Skeletal muscle tissue (tissue), 4 donors: ENCODE data around the gene ACADSB. TPM values are rescaled to one million over a fixed set of nuclear protein-coding genes. Genes with fewer than 3 reads are reported as not detected.

Experiments
- H3K27ac ChIP-seq: one replicate; pipeline ENCODE4 v1.7.0; 2013; ENCODE audit warnings: mild to moderate bottlenecking, low read depth, low read length, inconsistent platforms
- H3K27me3 ChIP-seq, 3 donors: one replicate each; pipeline ENCODE4 v1.7.0; 2013; ENCODE audit warnings: low read length in 3 of 3; ENCODE audit not compliant: control insufficient read depth in 3 of 3, insufficient read depth in 3 of 3
- H3K36me3 ChIP-seq, 3 donors: one replicate each; pipeline ENCODE4 v1.7.0; 2013; ENCODE audit warnings: low read length in 3 of 3; ENCODE audit not compliant: control insufficient read depth in 3 of 3, insufficient read depth in 3 of 3
- H3K4me1 ChIP-seq, 3 donors: one replicate each; pipeline ENCODE4 v1.7.0; 2013; ENCODE audit warnings: low read length in 3 of 3, mild to moderate bottlenecking in 3 of 3; ENCODE audit not compliant: control insufficient read depth in 3 of 3, insufficient read depth in 3 of 3
- H3K4me3 ChIP-seq, 3 donors: one replicate each; pipeline ENCODE4 v1.7.0; 2013; ENCODE audit warnings: low read length in 3 of 3
- H3K9ac ChIP-seq, 3 donors: one replicate each; pipeline ENCODE4 v1.7.0; 2013; ENCODE audit warnings: low read length in 3 of 3, mild to moderate bottlenecking in 3 of 3, moderate library complexity in 2 of 3, low read depth in 1 of 3
- H3K9me3 ChIP-seq, 3 donors: one replicate each; pipeline ENCODE4 v1.7.0; 2013; ENCODE audit warnings: low read length in 3 of 3; ENCODE audit not compliant: control insufficient read depth in 3 of 3
- total RNA-seq: library from RNA; depleted of rRNA; stranded (reverse); fragments of >200 nt; gene quantifications from one replicate; pipeline ENCODE4 v1.2.3, GENCODE V29; 2014
- donor health status: Osteomylitis.

Gene ACADSB
- total RNA-seq, 1 donor from 2014 or later, result 6.8 TPM

- Histone ChIP-seq H3K4me1 (no peaks in the 10 kb centered on the region), H3K27me3 (no peaks in the 10 kb centered on the region), H3K9me3 (no peaks in the 10 kb centered on the region), H3K27ac (no peak overlapping the region), H3K4me3 (no peak overlapping the region), H3K36me3 (peaks cover 0 to 4% (median 0%) of the 10 kb centered on the region in 3 donors), H3K9ac (no peak overlapping the region)
Observed at GRCh38 chr10:123016228-123016627, 7.4 kb downstream of the ACADSB start.

- no peaks in the 10 kb centered on the region for H3K4me1 ChIP-seq
- no peaks in the 10 kb centered on the region for H3K9me3 ChIP-seq
- H3K36me3 ChIP-seq, result peaks cover 0 to under 1% (median 0%) of the 10 kb centered on the region in 3 donors
- H3K27ac ChIP-seq, result no peak overlapping the region
- no peak overlapping the region for H3K9ac ChIP-seq
- no peak overlapping the region for H3K4me3 ChIP-seq
- no peaks in the 10 kb centered on the region for H3K27me3 ChIP-seq
Observed at GRCh38 chr10:123017421-123018165, 8.8 kb downstream of the ACADSB start.

- no peak overlapping the region for H3K4me3 ChIP-seq
- no peaks in the 10 kb centered on the region for H3K36me3 ChIP-seq
- no peaks in the 10 kb centered on the region for H3K4me1 ChIP-seq
- no peak overlapping the region for H3K9ac ChIP-seq
- no peak overlapping the region for H3K27ac ChIP-seq
- no peaks in the 10 kb centered on the region for H3K9me3 ChIP-seq
- no peaks in the 10 kb centered on the region for H3K27me3 ChIP-seq
Observed at GRCh38 chr10:123018531-123018930, 9.7 kb downstream of the ACADSB start.

- Histone ChIP-seq H3K4me1 (no peaks in the 10 kb centered on the region), H3K36me3 (no peaks in the 10 kb centered on the region), H3K4me3 (no peak overlapping the region), H3K9me3 (no peaks in the 10 kb centered on the region), H3K9ac (no peak overlapping the region), H3K27me3 (no peaks in the 10 kb centered on the region), H3K27ac (no peak overlapping the region)
Observed at GRCh38 chr10:123019264-123019663, 10.5 kb downstream of the ACADSB start.

GRCh38 chr10:123019941-123020703 lies 11.3 kb downstream of the ACADSB start:
- no peak overlapping the region for H3K9ac ChIP-seq
- H3K4me1 ChIP-seq, result no peaks in the 10 kb centered on the region
- H3K27me3 ChIP-seq, result no peaks in the 10 kb centered on the region
- H3K9me3 ChIP-seq, result no peaks in the 10 kb centered on the region
- no peaks in the 10 kb centered on the region for H3K36me3 ChIP-seq
- no peak overlapping the region for H3K4me3 ChIP-seq
- no peak overlapping the region for H3K27ac ChIP-seq

- H3K4me3 ChIP-seq, result no peak overlapping the region
- H3K4me1 ChIP-seq, result no peaks in the 10 kb centered on the region
- no peaks in the 10 kb centered on the region for H3K27me3 ChIP-seq
- H3K36me3 ChIP-seq, result no peaks in the 10 kb centered on the region
- H3K27ac ChIP-seq, result no peak overlapping the region
- H3K9ac ChIP-seq, result no peak overlapping the region
- H3K9me3 ChIP-seq, result no peaks in the 10 kb centered on the region
Observed at GRCh38 chr10:123021517-123021916, 12.7 kb downstream of the ACADSB start.

- no peak overlapping the region for H3K9ac ChIP-seq
- no peak overlapping the region for H3K27ac ChIP-seq
- no peaks in the 10 kb centered on the region for H3K27me3 ChIP-seq
- no peaks in the 10 kb centered on the region for H3K36me3 ChIP-seq
- H3K4me1 ChIP-seq, result no peaks in the 10 kb centered on the region
- H3K9me3 ChIP-seq, result no peaks in the 10 kb centered on the region
- H3K4me3 ChIP-seq, result no peak overlapping the region
Observed at GRCh38 chr10:123024540-123024939, 15.7 kb downstream of the ACADSB start.

GRCh38 chr10:123026302-123026701 lies 17.5 kb downstream of the ACADSB start:
- H3K9me3 ChIP-seq, result no peaks in the 10 kb centered on the region
- H3K4me3 ChIP-seq, result no peak overlapping the region
- H3K9ac ChIP-seq, result no peak overlapping the region
- no peaks in the 10 kb centered on the region for H3K36me3 ChIP-seq
- no peak overlapping the region for H3K27ac ChIP-seq
- H3K27me3 ChIP-seq, result no peaks in the 10 kb centered on the region
- no peaks in the 10 kb centered on the region for H3K4me1 ChIP-seq

- H3K36me3 ChIP-seq, result no peaks in the 10 kb centered on the region
- H3K4me1 ChIP-seq, result no peaks in the 10 kb centered on the region
- no peak overlapping the region for H3K4me3 ChIP-seq
- no peak overlapping the region for H3K27ac ChIP-seq
- H3K9ac ChIP-seq, result no peak overlapping the region
- H3K9me3 ChIP-seq, result no peaks in the 10 kb centered on the region
- no peaks in the 10 kb centered on the region for H3K27me3 ChIP-seq
Observed at GRCh38 chr10:123027861-123028260, 19.1 kb downstream of the ACADSB start.

GRCh38 chr10:123031124-123031523 lies 22.3 kb downstream of the ACADSB start:
- H3K27ac ChIP-seq, result no peak overlapping the region
- H3K27me3 ChIP-seq, result no peaks in the 10 kb centered on the region
- no peak overlapping the region for H3K9ac ChIP-seq
- no peaks in the 10 kb centered on the region for H3K9me3 ChIP-seq
- no peak overlapping the region for H3K4me3 ChIP-seq
- no peaks in the 10 kb centered on the region for H3K4me1 ChIP-seq
- peaks cover 3 to 5% (median 5%) of the 10 kb centered on the region in 3 donors for H3K36me3 ChIP-seq
